Glomerular visceral epithelial cell (primary cell): ENCODE measurements around the gene GFPT2.

Source experiments
- DNase-seq: peaks from one replicate; pipeline ENCODE4 v3.0.0-alpha.2; 2016; ENCODE audit errors: extremely low spot score

The GFPT2 gene

DNA sequence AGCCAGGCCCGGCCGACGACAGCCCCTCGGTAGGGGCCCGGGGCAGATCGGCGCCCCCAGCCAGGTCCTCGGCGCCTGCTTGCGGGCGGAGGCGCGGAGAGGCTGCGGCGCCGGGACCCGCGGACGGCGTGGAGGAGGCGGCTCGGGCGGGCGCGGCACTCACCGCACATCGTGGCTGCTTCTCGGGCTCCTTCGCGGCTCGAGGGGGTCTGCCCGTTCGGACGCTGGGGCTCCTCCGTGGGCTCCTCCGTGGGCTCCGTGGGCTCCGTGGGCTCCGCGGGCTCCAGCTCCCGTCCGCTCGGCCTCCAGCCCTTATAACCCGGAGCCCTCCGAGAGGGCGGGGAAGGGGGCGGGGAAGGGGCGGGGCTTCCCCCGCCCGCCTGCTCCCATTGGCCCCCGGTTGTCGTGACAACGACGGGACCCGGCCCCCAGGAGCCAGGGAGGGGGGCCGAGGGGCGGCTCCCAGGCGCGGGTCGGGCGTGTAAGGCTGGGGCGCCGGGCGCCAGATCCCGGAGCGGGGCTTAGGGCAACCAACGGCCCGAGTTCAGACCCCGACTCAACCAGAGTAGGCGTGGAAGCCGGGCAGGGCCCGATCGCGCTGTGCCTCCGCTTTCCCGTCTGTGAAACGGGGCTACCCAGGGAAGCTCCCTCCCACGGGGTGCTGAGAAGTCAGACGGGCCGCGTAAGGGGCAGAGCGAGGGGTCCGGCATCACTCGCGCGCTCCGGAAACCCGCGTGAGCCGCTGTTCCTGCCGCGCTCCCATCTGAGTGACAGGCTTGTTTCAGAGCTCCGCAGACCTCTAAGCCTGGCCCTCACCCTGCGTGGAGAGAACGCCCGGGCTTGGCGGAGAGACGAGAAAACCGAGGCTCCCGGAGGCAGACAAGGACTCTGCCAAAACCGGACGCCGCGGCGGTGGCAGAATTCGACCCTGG, at the start of gene GFPT2:
GFPT2 (minus strand) TSS at position 289 of the 932 bp plus-strand sequence; CDS start at position 170, 119 bp downstream.
- DNase-seq: peak; percentile 72

DNA sequence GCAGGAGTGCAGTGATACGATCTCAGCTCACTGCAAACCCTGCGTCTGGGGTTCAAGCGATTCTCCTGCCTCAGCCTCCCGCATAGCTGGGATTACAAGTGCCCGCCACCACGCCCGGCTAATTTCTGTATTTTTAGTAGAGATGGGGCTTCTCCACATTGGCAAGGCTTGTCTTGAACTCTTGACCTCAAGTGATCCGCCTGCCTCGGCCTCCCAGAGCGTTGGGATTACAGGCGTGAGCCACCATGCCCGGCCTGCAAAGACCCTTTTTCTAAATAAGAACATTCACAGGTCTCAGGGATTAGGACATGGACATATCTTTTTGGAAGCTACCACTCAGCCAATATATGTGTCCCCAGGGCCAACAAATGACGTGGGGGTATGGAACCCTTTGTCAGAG, 49.6 kb upstream of the GFPT2 start:
- no peak for DNase-seq

GRCh38 chr5:180401229-180401907, 48.2 kb upstream of the GFPT2 start:
- no peak for DNase-seq

GRCh38 chr5:180400416-180400815, 47.3 kb upstream of the GFPT2 start:
- no peak for DNase-seq

DNA sequence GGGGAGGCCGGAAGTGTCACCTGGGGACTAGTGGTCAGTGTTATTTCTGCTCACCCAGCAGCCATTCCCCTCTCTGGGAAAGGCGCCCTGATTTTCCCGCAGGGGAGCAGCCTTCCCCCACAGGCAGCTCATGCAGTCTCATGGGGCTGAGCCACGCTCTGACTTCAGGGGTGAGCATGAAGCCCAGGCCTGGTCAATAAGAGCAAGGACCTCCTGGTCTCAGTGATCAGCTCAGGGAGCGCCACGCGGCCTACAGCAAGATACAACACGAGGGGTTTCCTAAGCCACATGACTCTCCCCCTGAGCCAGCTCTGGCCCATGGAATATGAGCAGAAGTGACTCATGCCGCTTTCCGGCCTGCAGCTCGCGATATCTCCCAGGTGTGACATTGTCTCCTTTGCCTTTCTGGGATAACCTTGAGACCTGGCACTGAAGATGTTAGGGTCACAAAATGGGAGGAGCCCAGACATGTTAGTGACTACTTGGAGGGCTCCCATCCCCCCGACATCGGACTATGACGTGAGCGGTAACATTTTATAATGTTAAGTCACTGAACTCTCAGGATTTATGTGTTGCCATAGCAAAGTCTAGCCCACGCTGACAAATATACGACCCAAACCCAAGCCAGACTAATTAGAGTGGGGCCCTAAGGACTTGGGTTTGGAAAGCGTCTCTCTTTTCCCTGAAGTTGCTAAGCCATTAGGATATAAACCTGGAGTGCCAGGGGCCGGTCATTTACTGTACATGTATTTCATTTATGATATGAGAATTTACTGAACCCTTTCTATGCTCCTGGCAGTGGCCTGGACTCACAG, 46.5 kb upstream of the GFPT2 start:
- DNase-seq: no peak

- DNase-seq: no peak
Measured at GRCh38 chr5:180396926-180397325, 43.8 kb upstream of the GFPT2 start.

GRCh38 chr5:180395540-180396274, 42.6 kb upstream of the GFPT2 start:
- no peak for DNase-seq

GRCh38 chr5:180394031-180394636, 41.0 kb upstream of the GFPT2 start:
- no peak for DNase-seq

DNA sequence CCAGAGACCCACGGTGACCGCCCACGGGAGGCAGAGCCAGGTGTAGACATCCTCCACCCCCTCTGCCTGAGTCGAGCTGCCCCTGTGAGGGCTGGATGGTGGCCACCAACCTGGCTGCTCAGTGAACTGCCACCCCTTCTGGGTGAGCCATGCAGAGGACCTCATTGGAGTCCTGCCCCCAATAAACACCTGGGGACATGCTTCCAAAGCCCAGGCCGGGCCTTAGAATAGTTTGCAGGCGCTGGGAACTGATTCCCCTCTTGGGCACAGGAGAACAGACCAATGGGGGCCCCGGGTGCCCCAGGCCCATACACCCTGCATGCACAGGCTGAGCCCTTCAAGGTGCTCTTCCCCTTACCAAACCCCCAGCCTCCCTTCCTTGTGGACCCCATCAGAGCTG, 38.1 kb upstream of the GFPT2 start:
- DNase-seq: no peak

- DNase-seq: no peak
Measured at GRCh38 chr5:180390441-180391190, 37.5 kb upstream of the GFPT2 start.

DNA sequence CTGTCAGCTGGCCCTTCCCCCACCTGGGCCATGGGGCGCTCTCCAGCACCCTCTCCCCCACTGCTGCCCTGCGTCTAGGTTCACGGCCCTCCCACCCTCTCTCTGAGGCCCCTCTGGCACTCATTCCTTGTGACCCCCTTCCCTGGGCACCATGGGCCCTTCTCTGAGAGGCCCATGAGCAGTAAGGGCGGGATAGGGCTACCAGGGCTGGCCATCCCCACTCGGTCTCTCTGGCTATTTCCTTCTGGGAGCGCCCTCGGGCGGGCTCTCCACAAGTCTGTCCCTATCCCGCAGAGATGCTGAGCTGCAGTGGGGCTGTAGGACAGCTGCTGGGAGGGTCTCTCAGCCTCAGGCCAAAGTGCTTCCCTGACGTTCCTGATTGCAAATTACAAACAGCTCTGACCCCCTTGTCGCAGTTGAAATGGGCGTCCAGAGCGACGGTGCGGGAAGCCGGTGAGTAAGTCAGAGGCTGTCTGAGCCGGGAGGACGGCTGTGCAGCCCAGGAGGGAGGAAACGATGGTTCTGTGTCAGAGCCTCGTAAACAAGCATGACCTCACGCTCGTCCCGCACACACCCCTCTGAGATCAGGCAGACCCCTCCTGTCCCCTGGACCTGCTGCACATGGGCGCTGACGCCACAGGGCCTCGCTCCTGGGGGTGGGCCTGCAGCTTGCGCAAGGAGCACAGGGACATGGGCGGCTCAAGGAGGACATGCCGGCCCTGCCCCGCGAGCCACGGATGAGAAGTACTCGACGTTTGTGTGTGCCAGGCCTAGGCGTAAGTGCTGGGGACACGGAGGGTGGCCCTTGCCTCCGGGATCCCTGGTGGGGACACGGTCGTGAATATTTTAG, 36.3 kb upstream of the GFPT2 start:
- DNase-seq: no peak

GRCh38 chr5:180387798-180388197, 34.7 kb upstream of the GFPT2 start:
- no peak for DNase-seq

GRCh38 chr5:180382926-180383325, 29.8 kb upstream of the GFPT2 start:
- no peak for DNase-seq

GRCh38 chr5:180381851-180382480, 28.8 kb upstream of the GFPT2 start:
- no peak for DNase-seq

GRCh38 chr5:180381428-180381827, 28.3 kb upstream of the GFPT2 start:
- DNase-seq: no peak

DNA sequence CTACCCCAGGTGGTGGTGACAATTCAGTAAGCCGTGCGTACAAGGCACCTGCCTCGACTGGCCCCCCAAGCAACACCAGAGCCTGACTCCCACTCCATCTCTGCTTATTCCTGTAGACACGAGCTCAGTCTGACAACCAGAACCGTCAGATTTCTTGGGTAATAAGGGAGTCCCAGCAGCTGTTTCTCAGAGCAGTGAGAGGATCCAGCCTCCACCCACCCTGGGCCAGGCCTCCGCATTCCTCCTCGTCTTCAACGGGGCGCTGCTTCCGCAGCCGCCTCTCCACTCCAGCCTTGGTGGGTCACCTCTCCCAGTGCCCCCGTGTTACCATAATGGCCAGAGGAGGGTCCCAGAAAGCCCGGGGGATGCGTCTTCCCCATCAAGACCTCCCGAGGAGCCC, 27.7 kb upstream of the GFPT2 start:
- DNase-seq: no peak

GRCh38 chr5:180380441-180380840, 27.3 kb upstream of the GFPT2 start:
- no peak for DNase-seq

DNA sequence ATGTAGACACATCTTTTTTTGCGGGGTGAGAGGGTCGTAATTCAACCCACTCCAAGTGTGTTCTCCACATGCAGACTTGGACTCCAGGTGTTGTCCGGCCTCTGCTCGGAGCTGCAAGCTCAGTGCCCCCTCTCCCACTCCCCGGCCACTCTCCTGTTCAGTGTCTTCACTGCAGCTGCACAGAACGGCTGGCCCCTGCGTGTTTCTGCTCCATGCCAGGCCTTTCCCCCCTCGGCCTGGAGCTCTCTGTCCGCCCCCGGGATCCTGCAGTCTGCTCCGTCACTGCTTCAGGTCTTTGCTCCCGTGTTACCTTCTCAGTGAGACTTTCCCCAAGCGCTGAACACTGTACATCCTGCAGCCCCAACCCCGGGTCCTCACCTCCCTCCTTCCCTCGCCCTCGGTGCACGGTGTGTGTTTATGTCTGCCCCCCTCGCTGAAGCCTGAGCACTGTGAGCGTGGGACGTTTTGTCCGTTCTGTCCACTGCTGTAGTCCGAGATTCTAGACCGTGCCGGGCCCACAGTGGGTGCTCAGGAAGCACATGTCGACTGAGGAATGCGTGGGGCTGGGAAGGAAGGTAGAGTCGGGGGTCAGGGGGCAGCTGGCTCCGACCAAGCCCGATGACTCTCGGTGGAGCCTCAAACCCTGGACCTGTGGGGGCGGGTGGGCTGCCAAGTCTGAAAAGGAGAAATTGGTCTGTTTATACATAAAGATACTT, 26.4 kb upstream of the GFPT2 start:
- no peak for DNase-seq
